Parathyroid adenoma (tissue), 2 donors: ENCODE measurements around the gene RPL11.

ENCODE experiments used
- H2AFZ ChIP-seq: fragments of 300-600 bp; sonication (generic); one replicate; pipeline ENCODE4 v1.7.0; 2017; ENCODE audit warnings: antibody characterized with exemption, mild to moderate bottlenecking
- H3K27ac ChIP-seq: fragments of 300-600 bp; sonication (generic); one replicate; pipeline ENCODE4 v1.7.0; 2017
- H3K27me3 ChIP-seq: fragments of 300-600 bp; sonication (generic); one replicate; pipeline ENCODE4 v1.7.0; 2017; ENCODE audit warnings: low read length; ENCODE audit not compliant: control insufficient read depth, insufficient read depth
- H3K36me3 ChIP-seq: fragments of 300-600 bp; sonication (generic); one replicate; pipeline ENCODE4 v1.7.0; 2017; ENCODE audit warnings: low read length; ENCODE audit not compliant: control insufficient read depth, insufficient read depth
- H3K4me1 ChIP-seq: fragments of 300-600 bp; sonication (generic); one replicate; pipeline ENCODE4 v1.7.0; 2017; ENCODE audit warnings: control low read depth
- H3K4me2 ChIP-seq: fragments of 300-600 bp; sonication (generic); one replicate; pipeline ENCODE4 v1.7.0; 2017; ENCODE audit warnings: low read length
- H3K4me3 ChIP-seq: fragments of 300-600 bp; sonication (generic); one replicate; pipeline ENCODE4 v1.7.0; 2017; ENCODE audit warnings: low read depth, low read length
- H3K79me2 ChIP-seq: fragments of 300-600 bp; sonication (generic); one replicate; pipeline ENCODE4 v1.7.0; 2017; ENCODE audit warnings: control low read depth
- H3K9ac ChIP-seq: fragments of 300-600 bp; sonication (generic); one replicate; pipeline ENCODE4 v1.7.0; 2017; ENCODE audit warnings: mild to moderate bottlenecking
- H3K9me3 ChIP-seq: fragments of 300-600 bp; sonication (generic); one replicate; pipeline ENCODE4 v1.7.0; 2017; ENCODE audit warnings: low read length; ENCODE audit not compliant: control insufficient read depth
- TF ChIP-seq, protein P1 (sequence below): fragments of 300-600 bp; sonication (generic); IDR thresholded peaks from one replicate; pipeline ENCODE4 v1.7.0; 2017; ENCODE audit warnings: antibody characterized with exemption, mild to moderate bottlenecking
- donor health status: primary hyperparathyroidism.

Gene RPL11

DNA sequence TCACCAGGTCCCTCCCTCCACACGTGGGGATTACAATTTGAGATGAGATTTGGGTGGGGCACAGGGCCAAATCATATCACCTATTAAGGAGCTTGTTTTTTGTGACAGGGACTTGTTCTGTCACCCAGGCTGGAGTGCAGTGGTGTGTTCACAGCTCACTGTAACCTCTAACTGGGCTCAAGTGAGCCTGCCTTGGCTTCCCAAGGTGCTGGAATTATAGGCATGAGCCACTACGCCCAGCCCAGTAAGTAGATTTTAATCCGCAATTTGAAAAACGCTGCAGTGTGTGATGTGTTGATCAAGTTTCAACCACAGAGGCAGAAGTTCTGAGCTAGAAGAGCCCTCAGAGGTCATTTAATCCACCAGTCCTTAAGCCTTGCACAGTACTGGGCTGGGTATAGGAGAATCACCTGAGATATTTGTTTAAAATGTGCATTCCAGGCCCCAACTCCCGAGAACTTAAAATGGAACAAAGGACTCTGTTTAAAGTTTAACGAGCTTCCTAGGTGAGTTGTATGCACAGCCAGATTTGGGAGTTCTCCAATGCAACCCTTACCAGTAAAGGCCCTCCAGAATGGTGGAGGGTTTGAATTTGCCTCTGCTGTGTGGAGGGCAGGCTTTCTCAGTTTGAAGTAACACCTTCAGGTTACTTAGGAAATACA lies 13.4 kb downstream of the RPL11 start:
- Histone ChIP-seq H3K4me2 (no peak overlapping the region), H3K9ac (no peak overlapping the region), H3K36me3 (no peaks in the 10 kb centered on the region), H3K27me3 (no peaks in the 10 kb centered on the region), H3K4me3 (no peak overlapping the region), H3K9me3 (no peaks in the 10 kb centered on the region), H3K27ac (no peak overlapping the region), H3K4me1 (no peaks in the 10 kb centered on the region), H2AFZ (no peak overlapping the region), H3K79me2 (peaks cover 5% of the 10 kb centered on the region)
- TF ChIP-seq, protein P1, sequence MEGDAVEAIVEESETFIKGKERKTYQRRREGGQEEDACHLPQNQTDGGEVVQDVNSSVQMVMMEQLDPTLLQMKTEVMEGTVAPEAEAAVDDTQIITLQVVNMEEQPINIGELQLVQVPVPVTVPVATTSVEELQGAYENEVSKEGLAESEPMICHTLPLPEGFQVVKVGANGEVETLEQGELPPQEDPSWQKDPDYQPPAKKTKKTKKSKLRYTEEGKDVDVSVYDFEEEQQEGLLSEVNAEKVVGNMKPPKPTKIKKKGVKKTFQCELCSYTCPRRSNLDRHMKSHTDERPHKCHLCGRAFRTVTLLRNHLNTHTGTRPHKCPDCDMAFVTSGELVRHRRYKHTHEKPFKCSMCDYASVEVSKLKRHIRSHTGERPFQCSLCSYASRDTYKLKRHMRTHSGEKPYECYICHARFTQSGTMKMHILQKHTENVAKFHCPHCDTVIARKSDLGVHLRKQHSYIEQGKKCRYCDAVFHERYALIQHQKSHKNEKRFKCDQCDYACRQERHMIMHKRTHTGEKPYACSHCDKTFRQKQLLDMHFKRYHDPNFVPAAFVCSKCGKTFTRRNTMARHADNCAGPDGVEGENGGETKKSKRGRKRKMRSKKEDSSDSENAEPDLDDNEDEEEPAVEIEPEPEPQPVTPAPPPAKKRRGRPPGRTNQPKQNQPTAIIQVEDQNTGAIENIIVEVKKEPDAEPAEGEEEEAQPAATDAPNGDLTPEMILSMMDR: no peak

DNA sequence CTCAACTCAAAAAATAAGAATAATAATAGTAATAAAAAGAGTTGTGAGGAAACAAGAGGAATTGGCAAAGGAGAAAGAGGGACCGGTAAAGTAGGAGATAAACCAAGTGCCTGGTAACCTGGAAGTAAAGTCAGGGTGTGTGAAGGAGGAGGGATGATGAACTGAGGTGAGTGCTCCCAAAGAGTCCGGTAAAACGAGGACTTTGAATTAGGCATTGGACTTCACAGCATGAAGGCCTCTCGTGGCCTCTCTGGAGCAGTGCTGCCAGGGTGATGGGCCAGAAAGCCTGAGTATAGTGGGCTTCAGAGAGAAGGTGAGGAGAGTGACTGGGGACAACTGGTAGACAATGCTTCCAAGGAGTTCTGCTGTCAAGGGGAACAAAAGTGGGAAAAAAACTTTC lies 17.6 kb downstream of the RPL11 start:
- no peak overlapping the region for H3K4me3 ChIP-seq
- no peaks in the 10 kb centered on the region for H3K36me3 ChIP-seq
- H3K27me3 ChIP-seq: no peaks in the 10 kb centered on the region
- H3K79me2 ChIP-seq: peaks cover 5% of the 10 kb centered on the region
- TF ChIP-seq, protein P1: no peak
- H3K27ac ChIP-seq: no peak overlapping the region
- no peak overlapping the region for H3K4me2 ChIP-seq
- H3K9ac ChIP-seq: no peak overlapping the region
- no peak overlapping the region for H2AFZ ChIP-seq
- H3K4me1 ChIP-seq: no peaks in the 10 kb centered on the region
- H3K9me3 ChIP-seq: no peaks in the 10 kb centered on the region

DNA sequence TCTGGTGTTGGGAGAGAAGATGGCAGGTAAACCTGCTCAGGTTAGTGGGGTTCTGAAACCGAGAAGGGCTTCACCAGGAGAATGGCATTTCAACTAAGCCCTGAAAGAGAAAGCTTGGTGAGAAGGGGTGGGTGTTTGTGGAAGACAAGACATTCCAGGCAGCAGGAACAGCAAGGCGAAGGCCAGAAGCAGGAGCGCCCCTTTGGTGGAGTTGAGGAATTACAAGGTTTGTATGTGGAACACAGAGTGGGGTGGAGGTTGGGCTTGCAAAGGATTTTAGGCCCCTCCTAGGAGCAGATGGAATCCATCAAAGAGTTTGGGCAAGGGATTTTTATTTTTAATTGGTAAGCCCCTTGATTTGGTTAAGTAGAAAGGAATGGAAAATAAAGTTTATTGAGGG lies 26.9 kb downstream of the RPL11 start:
- no peak overlapping the region for H3K9ac ChIP-seq

DNA sequence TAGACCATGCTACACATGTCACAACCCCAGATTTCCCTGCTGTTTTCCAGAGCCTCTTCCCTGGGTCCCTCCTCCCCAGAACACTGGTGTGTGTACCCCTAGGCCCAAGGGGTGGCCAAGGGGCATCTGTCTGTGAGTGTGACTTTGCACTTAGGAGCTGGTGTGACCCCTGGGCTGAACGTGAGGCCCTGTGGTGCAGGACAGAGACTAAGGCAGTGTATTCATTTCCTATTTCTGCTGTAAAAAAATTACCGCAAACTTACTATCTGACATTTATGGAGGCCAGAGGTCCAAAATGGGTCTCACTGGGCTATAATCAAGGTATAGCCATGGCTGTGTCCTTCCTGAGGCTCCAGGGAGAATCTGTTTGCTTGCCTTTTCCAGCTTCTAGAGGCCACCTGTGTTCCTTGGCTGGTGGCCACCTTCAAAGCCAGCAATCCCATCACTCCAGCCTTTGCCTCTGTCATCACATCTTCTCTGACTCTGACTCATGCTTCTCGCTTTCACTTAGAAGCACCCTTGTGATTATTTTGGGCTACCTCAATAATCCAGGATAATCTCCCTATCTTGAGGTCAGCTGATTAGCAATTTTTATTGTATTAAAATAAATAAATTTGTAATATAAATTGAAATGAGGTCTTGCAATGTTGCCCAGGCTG lies 27.7 kb downstream of the RPL11 start:
- no peaks in the 10 kb centered on the region for H3K4me1 ChIP-seq
- H3K4me2 ChIP-seq: no peak overlapping the region
- no peak overlapping the region for H3K9ac ChIP-seq
- no peak overlapping the region for H2AFZ ChIP-seq
- H3K9me3 ChIP-seq: no peaks in the 10 kb centered on the region
- H3K27ac ChIP-seq: no peak overlapping the region
- TF ChIP-seq, protein P1: no peak
- peaks cover 6% of the 10 kb centered on the region for H3K79me2 ChIP-seq
- no peak overlapping the region for H3K4me3 ChIP-seq
- H3K27me3 ChIP-seq: no peaks in the 10 kb centered on the region
- H3K36me3 ChIP-seq: no peaks in the 10 kb centered on the region

More for the DNA sequence above, 26.9 kb downstream of the RPL11 start:
- Histone ChIP-seq H3K9me3 (no peaks in the 10 kb centered on the region), H3K27me3 (no peaks in the 10 kb centered on the region), H2AFZ (no peak overlapping the region), H3K36me3 (no peaks in the 10 kb centered on the region), H3K4me1 (no peaks in the 10 kb centered on the region), H3K79me2 (peaks cover 6% of the 10 kb centered on the region), H3K4me3 (no peak overlapping the region), H3K27ac (no peak overlapping the region), H3K4me2 (no peak overlapping the region)
- TF ChIP-seq, protein P1: no peak
